Subcutaneous abdominal adipose tissue (tissue), 5 donors: ENCODE data around the gene OTX1.
"Not testable (repeated sequence)": the region's sequence is repeated elsewhere in the genome, so short reads cannot be mapped to it uniquely, and the experiment has no call there.

Source experiments
- H3K27ac ChIP-seq: one replicate; pipeline ENCODE4 v1.7.0; 2013; ENCODE audit warnings: low read depth, mild to moderate bottlenecking, inconsistent platforms, low read length, moderate library complexity
- H3K27me3 ChIP-seq, 5 donors: one replicate each; pipeline ENCODE4 v1.7.0; 2013; ENCODE audit warnings: low read length in 5 of 5, inconsistent platforms in 1 of 5; ENCODE audit not compliant: control insufficient read depth in 5 of 5, insufficient read depth in 4 of 5
- H3K36me3 ChIP-seq, 5 donors: one replicate each; pipeline ENCODE4 v1.7.0; 2013; ENCODE audit warnings: low read length in 5 of 5; ENCODE audit not compliant: control insufficient read depth in 5 of 5, insufficient read depth in 5 of 5
- H3K4me1 ChIP-seq, 5 donors: one replicate each; pipeline ENCODE4 v1.7.0; 2013; ENCODE audit warnings: low read length in 5 of 5, mild to moderate bottlenecking in 3 of 5, moderate library complexity in 1 of 5; ENCODE audit not compliant: control insufficient read depth in 5 of 5, insufficient read depth in 5 of 5
- H3K4me3 ChIP-seq, 5 donors: one replicate each; pipeline ENCODE4 v1.7.0; 2013; ENCODE audit warnings: low read length in 5 of 5, low read depth in 1 of 5
- H3K9ac ChIP-seq, 5 donors: one replicate each; pipeline ENCODE4 v1.7.0; 2013; ENCODE audit warnings: low read length in 5 of 5, mild to moderate bottlenecking in 4 of 5, moderate library complexity in 3 of 5
- H3K9me3 ChIP-seq, 5 donors: one replicate each; pipeline ENCODE4 v1.7.0; 2013; ENCODE audit warnings: low read length in 5 of 5; ENCODE audit not compliant: control insufficient read depth in 5 of 5
- donor health status: healthy.
- donor health status: healthy.
- donor health status: healthy.
- donor health status: healthy.
- donor health status: healthy.

The OTX1 gene

GRCh38 chr2:63019686-63020085 is 30.9 kb upstream of the OTX1 start:
- not testable (repeated sequence) for H3K4me1 ChIP-seq, H3K9me3 ChIP-seq, H3K4me3 ChIP-seq, H3K27me3 ChIP-seq, H3K9ac ChIP-seq, H3K27ac ChIP-seq
- H3K36me3 ChIP-seq, result peaks cover 6 to 37% (median 16%) of the 10 kb centered on the region in 5 donors

- peaks cover 13 to 44% (median 21%) of the 10 kb centered on the region in 5 donors for H3K36me3 ChIP-seq
- no peak overlapping the region for H3K9ac ChIP-seq
These were observed 27.2 kb upstream of the OTX1 start for GRCh38 chr2:63023444-63023843.

GRCh38 chr2:63027220-63027619 is 23.4 kb upstream of the OTX1 start:
- H3K4me3 ChIP-seq, result no peak overlapping the region
- H3K9ac ChIP-seq, result no peak overlapping the region
- no peak overlapping the region for H3K27ac ChIP-seq
- H3K4me1 ChIP-seq, result no peaks in the 10 kb centered on the region
- H3K27me3 ChIP-seq, result no peaks in the 10 kb centered on the region
- no peaks in the 10 kb centered on the region for H3K9me3 ChIP-seq
- peaks cover 10 to 37% (median 19%) of the 10 kb centered on the region in 5 donors for H3K36me3 ChIP-seq

More at GRCh38 chr2:63023444-63023843, 27.2 kb upstream of the OTX1 start:
- Histone ChIP-seq H3K4me1 (no peaks in the 10 kb centered on the region), H3K27me3 (no peaks in the 10 kb centered on the region), H3K9me3 (no peaks in the 10 kb centered on the region), H3K27ac (no peak overlapping the region), H3K4me3 (no peak overlapping the region)

- Histone ChIP-seq H3K27ac (no peak overlapping the region), H3K27me3 (no peaks in the 10 kb centered on the region), H3K9ac (no peak overlapping the region), H3K9me3 (no peaks in the 10 kb centered on the region), H3K36me3 (peaks cover 10 to 32% (median 19%) of the 10 kb centered on the region in 5 donors), H3K4me3 (no peak overlapping the region), H3K4me1 (no peaks in the 10 kb centered on the region)
These were observed 21.6 kb upstream of the OTX1 start for GRCh38 chr2:63029058-63029457.

GRCh38 chr2:63034526-63034925 is 16.1 kb upstream of the OTX1 start:
- Histone ChIP-seq H3K27ac (no peak overlapping the region), H3K4me1 (peaks cover 0 to 4% (median 0%) of the 10 kb centered on the region in 5 donors), H3K9ac (no peak overlapping the region), H3K9me3 (no peaks in the 10 kb centered on the region), H3K36me3 (peaks cover 1 to 12% (median 4%) of the 10 kb centered on the region in 5 donors), H3K27me3 (no peaks in the 10 kb centered on the region), H3K4me3 (no peak overlapping the region)

- H3K27ac ChIP-seq, result no peak overlapping the region
- peaks cover 0 to 12% (median 4%) of the 10 kb centered on the region in 5 donors for H3K36me3 ChIP-seq
- H3K4me1 ChIP-seq, result peaks cover 0 to 4% (median 0%) of the 10 kb centered on the region in 5 donors
- H3K4me3 ChIP-seq, result no peak overlapping the region
- no peaks in the 10 kb centered on the region for H3K27me3 ChIP-seq
- no peaks in the 10 kb centered on the region for H3K9me3 ChIP-seq
- H3K9ac ChIP-seq, result no peak overlapping the region
These were observed 15.5 kb upstream of the OTX1 start for GRCh38 chr2:63035169-63035568.

GRCh38 chr2:63035660-63036059 is 15.0 kb upstream of the OTX1 start:
- H3K27ac ChIP-seq, result no peak overlapping the region
- no peaks in the 10 kb centered on the region for H3K27me3 ChIP-seq
- no peak overlapping the region for H3K4me3 ChIP-seq
- no peaks in the 10 kb centered on the region for H3K9me3 ChIP-seq
- peaks cover 0 to 12% (median 6%) of the 10 kb centered on the region in 5 donors for H3K36me3 ChIP-seq
- no peak overlapping the region for H3K9ac ChIP-seq
- peaks cover 0 to 4% (median 0%) of the 10 kb centered on the region in 5 donors for H3K4me1 ChIP-seq

- Histone ChIP-seq H3K27ac (no peak overlapping the region), H3K9me3 (no peaks in the 10 kb centered on the region), H3K36me3 (peaks cover 0 to 12% (median 6%) of the 10 kb centered on the region in 5 donors), H3K9ac (no peak overlapping the region), H3K27me3 (no peaks in the 10 kb centered on the region), H3K4me1 (peaks cover 0 to 4% (median 0%) of the 10 kb centered on the region in 5 donors), H3K4me3 (no peak overlapping the region)
These were observed 12.6 kb upstream of the OTX1 start for GRCh38 chr2:63038034-63038433.

- no peak overlapping the region for H3K9ac ChIP-seq
- no peak overlapping the region for H3K4me3 ChIP-seq
- H3K4me1 ChIP-seq, result no peaks in the 10 kb centered on the region
- peaks cover 6 to 27% (median 13%) of the 10 kb centered on the region in 5 donors for H3K36me3 ChIP-seq
- H3K27ac ChIP-seq, result no peak overlapping the region
- no peaks in the 10 kb centered on the region for H3K9me3 ChIP-seq
- peaks cover 0 to 6% (median 0%) of the 10 kb centered on the region in 5 donors for H3K27me3 ChIP-seq
These were observed 10.0 kb upstream of the OTX1 start for GRCh38 chr2:63040586-63040985.

GRCh38 chr2:63041592-63041991 is 9.0 kb upstream of the OTX1 start:
- H3K4me3 ChIP-seq, result no peak overlapping the region
- H3K27ac ChIP-seq, result no peak overlapping the region
- H3K9me3 ChIP-seq, result no peaks in the 10 kb centered on the region
- H3K9ac ChIP-seq, result no peak overlapping the region
- no peaks in the 10 kb centered on the region for H3K4me1 ChIP-seq
- H3K36me3 ChIP-seq, result peaks cover 10 to 33% (median 23%) of the 10 kb centered on the region in 5 donors
- H3K27me3 ChIP-seq, result peaks cover 0 to 6% (median 0%) of the 10 kb centered on the region in 5 donors
